ENCODE data around the gene R3HDM2.

- TF ChIP-seq CTCF (IDR thresholded peaks at IDR 0.05; ENCODE audit: borderline replicate concordance, extremely low read depth, low read length, poor library complexity, severe bottlenecking) (no peak), EZH2 (IDR thresholded peaks at IDR 0.05; ENCODE audit: borderline replicate concordance, low read depth, low read length, severe bottlenecking) (no peak)
Observed at GRCh38 chr12:57255916-57256315, 174.9 kb downstream of the R3HDM2 start.
